CD4-positive, alpha-beta T cell treated with Interleukin-21 for 1 hour (primary cell): ENCODE results near the gene TMEM164.

Experiments used
- DNase-seq: peaks from one replicate; pipeline ENCODE4 v3.0.0-alpha.2; 2020

Gene TMEM164

DNA sequence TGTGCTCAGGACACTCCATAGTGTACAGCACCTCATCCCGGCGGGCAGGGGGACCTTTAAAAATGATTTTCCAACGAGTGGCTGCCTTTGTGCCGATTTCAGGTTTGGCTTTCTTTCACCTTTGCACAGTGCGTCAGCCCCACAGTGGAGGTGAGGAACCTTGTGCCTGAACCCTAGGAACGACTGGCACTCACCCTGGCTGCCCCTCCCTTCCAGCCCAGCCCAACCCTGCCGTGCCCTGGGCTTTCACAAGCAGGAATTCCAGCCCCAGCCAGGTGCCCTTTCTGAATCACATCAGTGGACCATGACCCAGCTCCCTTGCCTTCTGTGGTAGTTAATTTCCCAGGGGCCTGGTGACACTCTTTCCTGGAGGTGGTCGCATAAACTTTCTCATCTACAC is 1.3 kb downstream of the TMEM164 start:
- DNase-seq, result no peak

- DNase-seq, result no peak
These were observed 1.9 kb downstream of the TMEM164 start for GRCh38 chrX:110004731-110005369.

- DNase-seq, result no peak
These were observed 3.2 kb downstream of the TMEM164 start for GRCh38 chrX:110006161-110006560.

DNA sequence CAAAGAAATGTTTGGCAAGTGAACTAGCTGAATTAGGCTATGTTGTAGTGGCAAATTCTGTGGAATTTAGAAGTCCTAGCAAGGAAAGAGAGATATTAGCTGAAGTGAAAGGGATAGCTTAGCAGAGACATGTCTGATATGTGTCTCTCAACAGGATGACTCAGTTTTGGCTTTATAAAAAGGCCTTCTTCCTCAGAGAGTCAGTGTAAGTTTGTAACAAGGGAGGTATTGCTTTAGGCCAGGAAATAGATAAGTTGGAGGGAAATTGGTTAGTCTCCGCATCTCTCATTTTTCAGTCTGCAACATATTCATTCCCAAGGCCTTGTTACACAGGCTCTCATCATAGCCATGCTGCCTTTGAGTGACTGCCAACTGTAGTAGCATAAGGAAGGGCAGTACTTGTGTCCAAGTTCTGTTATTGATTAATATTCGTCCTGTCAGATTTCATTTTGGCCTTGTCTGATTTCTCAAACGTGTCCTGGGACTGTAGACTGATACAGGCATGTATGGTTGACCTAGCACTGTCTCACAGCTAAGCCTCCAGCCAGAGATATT is 4.0 kb downstream of the TMEM164 start:
- DNase-seq, result no peak

DNA sequence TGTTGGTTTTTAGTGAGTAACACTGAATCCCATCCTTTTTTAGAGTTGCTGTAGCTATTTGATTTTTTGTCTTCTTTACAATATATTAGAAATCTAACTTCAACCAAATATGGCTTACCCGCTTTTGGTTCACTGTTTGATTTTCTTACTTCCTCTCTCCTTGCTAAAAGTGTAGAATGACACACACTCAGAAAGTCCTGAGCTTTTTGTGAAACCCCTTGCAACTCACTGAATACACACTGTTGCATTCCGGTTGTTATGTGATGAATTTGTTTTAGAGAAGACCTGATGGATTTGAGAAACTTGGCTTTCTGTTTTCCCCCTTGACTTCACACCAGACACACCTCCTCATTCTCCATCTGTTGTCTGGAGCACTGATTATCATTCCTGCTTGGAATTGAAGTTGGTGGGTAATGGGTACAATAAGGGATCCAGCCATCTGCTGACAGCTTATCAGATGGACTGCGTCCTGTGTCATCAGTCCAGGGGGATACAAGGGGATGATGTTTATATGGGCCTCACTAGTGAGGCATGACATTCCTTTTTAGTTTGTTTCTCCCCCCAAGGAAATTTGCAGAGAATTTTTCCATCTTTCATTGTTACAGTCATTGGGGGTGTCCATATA is 5.2 kb downstream of the TMEM164 start:
- no peak for DNase-seq

GRCh38 chrX:110012818-110013485 is 10.0 kb downstream of the TMEM164 start:
- DNase-seq, result no peak

- no peak for DNase-seq
These were observed 11.1 kb downstream of the TMEM164 start for GRCh38 chrX:110013968-110014367.

DNA sequence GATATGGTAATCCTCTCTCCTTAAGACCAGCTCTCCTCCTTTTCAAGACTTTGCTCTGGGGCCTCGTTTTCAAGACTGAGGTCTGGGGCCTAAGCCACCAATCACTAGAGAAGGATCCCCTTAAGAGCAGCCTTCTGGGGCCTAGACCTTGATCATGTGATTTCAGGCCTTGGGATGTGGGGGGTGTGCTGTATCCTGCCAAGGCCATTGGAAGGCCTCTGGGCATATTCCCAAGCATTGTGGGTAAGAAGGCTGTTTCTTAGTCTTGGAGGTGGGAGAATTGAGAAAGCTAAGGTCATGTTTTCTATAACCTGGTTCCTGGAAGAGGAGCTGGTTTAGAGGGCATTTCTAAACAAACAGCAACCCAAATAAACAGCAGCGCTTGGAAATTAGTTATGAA is 12.1 kb downstream of the TMEM164 start:
- DNase-seq, result no peak

DNA sequence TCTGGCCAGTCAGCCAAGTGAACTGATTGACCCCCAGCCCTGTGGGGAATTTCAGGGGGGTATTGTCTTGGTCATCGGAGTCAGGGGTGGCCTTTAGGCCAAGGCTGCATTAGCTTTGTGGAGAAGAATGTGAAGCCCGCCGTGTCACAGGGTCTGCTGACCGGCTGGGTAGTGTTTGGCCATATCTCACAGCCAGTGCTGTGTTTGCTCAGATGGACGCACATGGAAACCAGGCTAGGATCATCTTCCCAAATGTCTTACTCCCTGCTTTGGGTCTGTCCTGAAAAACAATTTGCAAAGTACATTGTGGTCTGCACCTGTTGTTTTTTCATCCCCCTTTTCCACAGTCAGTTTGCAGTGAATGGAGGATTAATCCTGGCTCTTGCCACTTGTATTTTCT is 13.0 kb downstream of the TMEM164 start:
- no peak for DNase-seq

- DNase-seq, result no peak
These were observed 17.6 kb downstream of the TMEM164 start for GRCh38 chrX:110020536-110020935.

GRCh38 chrX:110021258-110022022 is 18.5 kb downstream of the TMEM164 start:
- DNase-seq, result no peak

GRCh38 chrX:110022599-110023448 is 19.9 kb downstream of the TMEM164 start:
- no peak for DNase-seq

- DNase-seq, result no peak
These were observed 22.5 kb downstream of the TMEM164 start for GRCh38 chrX:110025395-110025794.

GRCh38 chrX:110026099-110026844 is 23.4 kb downstream of the TMEM164 start:
- no peak for DNase-seq

DNA sequence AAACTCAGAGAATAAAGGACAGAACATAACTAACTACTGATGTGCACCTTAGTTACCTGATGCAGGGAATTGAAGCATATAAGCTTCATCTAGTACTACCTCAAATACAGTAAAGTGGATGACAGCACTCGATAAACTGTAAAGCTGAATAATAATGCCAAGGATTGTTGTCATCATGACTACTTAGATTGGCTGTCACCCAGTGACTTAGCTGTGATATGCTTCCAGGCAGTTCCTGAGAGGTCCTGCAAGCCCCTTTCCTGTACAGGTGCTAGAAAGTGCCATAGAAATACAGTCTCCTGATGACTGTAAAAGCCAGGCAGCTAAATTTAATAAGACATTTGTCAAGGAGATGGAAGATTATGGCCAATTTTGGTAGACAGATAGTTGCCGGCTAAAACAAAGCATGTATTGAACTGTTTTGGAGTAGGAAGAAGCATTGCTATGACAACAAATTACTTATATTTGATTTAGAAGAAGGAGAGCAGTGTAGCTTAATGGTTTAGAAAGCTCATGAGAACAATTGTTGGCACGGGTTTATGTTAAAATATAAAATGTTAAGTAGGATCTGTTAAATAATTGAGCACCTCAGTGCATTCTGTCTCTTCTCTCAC is 29.7 kb downstream of the TMEM164 start:
- DNase-seq, result no peak

DNA sequence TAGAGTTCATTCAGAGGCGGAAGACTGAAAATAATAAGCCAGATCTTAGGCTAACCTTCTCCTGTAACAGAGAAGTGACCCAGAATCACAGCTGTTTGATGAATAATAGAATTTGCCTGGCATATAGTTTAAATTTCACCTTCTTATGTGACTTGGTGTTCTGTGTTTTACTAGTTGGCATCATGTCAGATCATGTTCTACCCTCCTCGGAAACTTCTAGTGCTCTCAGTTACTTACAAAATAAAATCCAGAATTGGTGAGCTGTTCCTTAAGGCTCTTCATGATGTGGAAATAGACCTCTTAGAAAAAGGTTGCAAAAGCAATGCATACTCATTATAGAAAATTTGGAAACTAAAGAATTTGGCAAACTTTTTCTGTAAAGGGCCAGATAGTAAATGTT is 31.1 kb downstream of the TMEM164 start:
- no peak for DNase-seq

DNA sequence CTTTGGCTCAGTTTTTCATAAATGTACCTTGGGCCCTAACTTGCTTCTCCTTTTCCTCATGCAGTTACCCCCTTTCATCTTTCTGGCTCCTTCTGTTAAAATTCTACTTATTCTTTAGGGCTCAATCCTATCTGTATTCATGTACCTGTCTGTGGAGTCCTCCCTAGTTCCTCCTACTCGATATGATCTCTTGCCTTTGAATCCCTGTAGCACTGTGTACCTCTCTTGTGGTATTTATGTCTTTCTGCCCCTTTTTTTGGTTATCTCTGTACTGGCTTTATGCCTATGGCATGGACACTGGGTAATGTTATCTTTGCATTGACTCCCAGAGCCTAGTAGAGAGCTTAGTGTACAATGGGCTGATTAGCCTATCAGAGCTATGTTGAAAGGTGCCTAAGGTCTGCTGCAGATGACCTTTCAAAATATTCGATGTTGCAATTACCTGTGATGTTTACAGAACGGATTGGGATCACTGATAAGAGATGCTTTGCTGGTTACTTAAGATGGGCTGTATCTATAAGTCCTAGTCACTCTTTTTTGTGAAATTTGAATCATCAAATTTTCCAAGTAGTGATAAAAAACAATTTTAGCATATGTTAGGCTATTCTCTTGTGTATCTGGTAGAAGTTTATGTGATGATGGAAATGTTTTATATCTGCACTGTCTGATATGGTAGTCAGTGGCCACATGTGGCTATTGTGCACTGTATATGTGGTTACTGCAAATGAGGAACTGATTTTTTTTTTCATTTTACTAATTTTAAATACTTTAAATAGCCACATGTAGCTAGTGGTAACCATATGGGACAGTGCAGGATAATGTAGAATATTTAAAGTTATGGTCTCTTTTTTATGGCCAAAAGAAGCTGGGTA is 33.5 kb downstream of the TMEM164 start:
- no peak for DNase-seq

DNA sequence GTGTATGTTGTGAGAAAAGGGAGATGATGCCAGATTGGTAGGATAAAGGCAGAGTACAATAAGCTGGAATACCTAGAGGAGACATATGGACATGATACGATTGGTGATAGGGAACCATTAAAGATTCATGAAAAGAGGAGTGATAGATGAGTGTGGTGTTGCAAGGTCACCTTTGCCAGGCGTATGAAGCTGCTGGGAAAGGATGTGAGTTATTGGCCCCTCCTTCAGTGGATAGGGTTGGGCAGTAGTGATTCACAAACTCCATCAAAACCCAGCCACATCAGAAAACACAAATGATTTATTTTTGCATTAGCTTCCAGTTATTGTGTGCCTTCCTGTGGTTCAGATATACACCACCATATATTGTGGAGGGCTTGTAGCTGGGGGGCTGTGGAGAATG is 34.3 kb downstream of the TMEM164 start:
- DNase-seq, result no peak

DNA sequence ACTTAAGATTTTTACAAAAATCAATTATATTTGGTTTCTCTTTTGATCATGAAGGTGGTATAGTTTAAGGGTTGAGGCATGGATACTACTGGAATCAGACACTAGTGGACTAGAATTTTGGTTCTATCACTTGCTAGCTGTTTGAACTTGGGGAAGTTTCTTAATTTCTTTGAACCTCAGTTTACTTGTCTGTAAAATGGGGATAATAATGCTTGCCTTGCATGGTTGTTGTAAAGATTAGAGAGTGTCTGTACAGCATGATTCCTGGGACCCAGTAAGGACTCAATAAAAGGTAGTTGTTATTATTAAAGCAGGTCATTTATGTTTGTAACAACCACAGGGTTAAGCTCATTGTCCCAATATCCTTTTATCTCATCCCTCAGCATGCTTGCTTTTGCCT is 36.0 kb downstream of the TMEM164 start:
- no peak for DNase-seq

DNA sequence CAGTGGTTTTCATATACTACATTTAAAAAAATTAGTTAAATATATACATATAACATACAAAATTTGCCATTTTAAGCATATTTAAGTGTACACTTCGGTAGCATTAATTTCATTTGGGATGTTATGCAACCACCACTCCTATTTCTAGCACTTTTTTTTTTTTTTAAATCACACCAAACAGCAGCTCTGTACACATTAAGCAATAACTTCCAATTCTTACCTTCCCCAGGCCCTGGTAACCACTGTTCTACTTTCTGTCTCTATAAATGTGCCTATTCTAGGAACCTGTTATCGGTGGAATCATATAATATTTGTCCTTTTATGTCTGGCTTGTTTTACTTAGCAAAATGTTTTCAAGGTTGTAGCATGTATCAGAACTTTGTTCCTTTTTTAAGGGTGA is 39.1 kb downstream of the TMEM164 start:
- DNase-seq, result no peak
